CD14-positive monocyte (primary cell): Measurements from ENCODE around the gene CDK3. TPM values are rescaled to one million over a fixed set of nuclear protein-coding genes. Genes with fewer than 3 reads are reported as not detected.

Source experiments
- DNase-seq, 3 donors: peaks; one replicate each; pipeline ENCODE4 v3.0.0-alpha.2; 2011 to 2022
- H2AFZ ChIP-seq: 2 replicates; pipeline ENCODE4 v1.6.0; 2012; ENCODE audit warnings: mild to moderate bottlenecking, low read depth, low read length, inconsistent platforms; ENCODE audit not compliant: insufficient read depth, poor library complexity, severe bottlenecking
- H3K27ac ChIP-seq, 2 donors: 1 replicate in 1 of 2; 2 replicates in 1 of 2; pipeline ENCODE4 v1.5.1; 2012 to 2013; ENCODE audit warnings: low read length in 2 of 2, control low read depth in 1 of 2, inconsistent platforms in 1 of 2, low read depth in 1 of 2, mild to moderate bottlenecking in 1 of 2
- H3K27me3 ChIP-seq, 2 donors: one replicate each; pipeline versions ENCODE4 v1.6.0 to v1.6.1; 2011 to 2013; ENCODE audit warnings: low read length in 2 of 2; ENCODE audit not compliant: control insufficient read depth in 2 of 2, insufficient read depth in 2 of 2
- H3K36me3 ChIP-seq, 2 donors: replicated peaks in 1 of 2; 1 replicate in 1 of 2; 2 replicates in 1 of 2; pipeline versions ENCODE4 v1.5.1 to v1.6.1; 2012 to 2013; ENCODE audit warnings: low read length in 2 of 2, control low read depth in 1 of 2, inconsistent platforms in 1 of 2, mild to moderate bottlenecking in 1 of 2; ENCODE audit not compliant: insufficient read depth in 2 of 2, control insufficient read depth in 1 of 2
- H3K4me1 ChIP-seq, 2 donors: 1 replicate in 1 of 2; 2 replicates in 1 of 2; pipeline versions ENCODE4 v1.5.1 to v1.6.1; 2012 to 2013; ENCODE audit warnings: low read length in 2 of 2, control low read depth in 1 of 2, inconsistent platforms in 1 of 2, mild to moderate bottlenecking in 1 of 2, moderate library complexity in 1 of 2; ENCODE audit not compliant: insufficient read depth in 2 of 2, control insufficient read depth in 1 of 2
- H3K4me2 ChIP-seq: replicated peaks from 2 replicates; pipeline ENCODE3; 2012; ENCODE audit warnings: low read length, moderate library complexity, mild to moderate bottlenecking; ENCODE audit not compliant: poor library complexity, severe bottlenecking; ENCODE audit errors: extremely low read depth
- H3K4me3 ChIP-seq, 3 experiments: fragments of 200-600 bp in 1 of 3; sonication (generic) in 1 of 3; replicated peaks in 1 of 3; 1 replicate in 2 of 3; 2 replicates in 1 of 3; pipeline ENCODE4 v1.5.1; 2011 to 2013; ENCODE audit warnings: low read length in 3 of 3, mild to moderate bottlenecking in 3 of 3, control low read depth in 2 of 3, low read depth in 2 of 3, inconsistent platforms in 1 of 3, moderate library complexity in 1 of 3
- H3K79me2 ChIP-seq: 2 replicates; pipeline ENCODE4 v1.6.0; 2012; ENCODE audit warnings: mild to moderate bottlenecking, control low read depth, inconsistent platforms, low read length, moderate library complexity; ENCODE audit not compliant: insufficient read depth
- H3K9ac ChIP-seq: 2 replicates; pipeline ENCODE4 v1.6.0; 2017; ENCODE audit warnings: low read length, mild to moderate bottlenecking; ENCODE audit not compliant: insufficient read depth, poor library complexity, severe bottlenecking
- H3K9me3 ChIP-seq, 2 donors: replicated peaks in 1 of 2; 1 replicate in 1 of 2; 2 replicates in 1 of 2; pipeline versions ENCODE4 v1.5.1 to v1.6.1; 2012 to 2013; ENCODE audit warnings: low read length in 2 of 2, control low read depth in 1 of 2; ENCODE audit not compliant: control insufficient read depth in 1 of 2, insufficient read depth in 1 of 2
- H4K20me1 ChIP-seq: 2 replicates; pipeline ENCODE4 v1.6.0; 2012; ENCODE audit warnings: mild to moderate bottlenecking, low read length, control low read depth, moderate library complexity; ENCODE audit not compliant: insufficient read depth
- H3K27ac Mint-ChIP-seq, 7 donors: one replicate each; pipeline ENCODE4 v1.8.0; 2020; ENCODE audit warnings: mild to moderate bottlenecking in 7 of 7, mixed read lengths in 7 of 7, moderate library complexity in 6 of 7, inconsistent platforms in 2 of 7
- H3K27me3 Mint-ChIP-seq, 3 donors: one replicate each; pipeline ENCODE4 v1.8.0; 2021 to 2022; ENCODE audit warnings: low read depth in 3 of 3, mild to moderate bottlenecking in 3 of 3, mixed read lengths in 3 of 3, moderate library complexity in 3 of 3, inconsistent platforms in 1 of 3
- H3K36me3 Mint-ChIP-seq, 2 donors: one replicate each; pipeline ENCODE4 v1.8.0; 2020; ENCODE audit warnings: mixed read lengths in 2 of 2, inconsistent platforms in 1 of 2, mild to moderate bottlenecking in 1 of 2
- H3K4me1 Mint-ChIP-seq: one replicate; pipeline ENCODE4 v1.8.0; 2020; ENCODE audit warnings: mild to moderate bottlenecking, mixed read lengths
- H3K4me3 Mint-ChIP-seq, 2 donors: one replicate each; pipeline ENCODE4 v1.8.0; 2020; ENCODE audit warnings: mild to moderate bottlenecking in 2 of 2, mixed read lengths in 2 of 2, moderate library complexity in 1 of 2
- H3K9me3 Mint-ChIP-seq, 7 donors: one replicate each; pipeline ENCODE4 v1.8.0; 2020 to 2022; ENCODE audit warnings: mixed read lengths in 7 of 7, mild to moderate bottlenecking in 6 of 7, moderate library complexity in 6 of 7, inconsistent platforms in 2 of 7
- CTCF ChIP-seq: fragments of 200-600 bp; IDR thresholded peaks from one replicate; pipeline ENCODE4 v1.8.0; 2022; ENCODE audit warnings: antibody characterized with exemption, mild to moderate bottlenecking
- WGBS: methylation state at CpG from one replicate; pipeline ENCODE4 v1.1.5; 2013; ENCODE audit warnings: missing lambda C conversion rate; ENCODE audit not compliant: insufficient coverage; 5-methylcytosine and 5-hydroxymethylcytosine counted together
- intact Hi-C, 2 donors: fragments of 100-400 bp; cut with micrococcal nuclease; formaldehyde crosslinking; loops; one replicate each; pipeline versions ENCODE4 v1.15.0 to v1.15.1; 2023
- polyA plus RNA-seq, 3 donors: library from polyadenylated mRNA; depleted of rRNA in 1 of 3; unstranded in 2 of 3; stranded (reverse) in 1 of 3; fragments of 300-500 nt in 2 of 3; fragments of >200 nt in 1 of 3; fragmentation: Illumina TruSeq in 2 of 3; gene quantifications; 1 replicate in 2 of 3; 2 replicates in 1 of 3; pipeline ENCODE4 v1.2.3, GENCODE V29; 2012 to 2021

CDK3 gene
- polyA plus RNA-seq, 3 donors: 25.5 TPM; not detected in 2

- no peak overlapping the region for H3K27ac ChIP-seq
- H3K36me3 Mint-ChIP-seq: no peaks in the 10 kb centered on the region
- H3K4me3 ChIP-seq: no peak overlapping the region
- no peak overlapping the region for H3K4me3 Mint-ChIP-seq
- no peak overlapping the region for H2AFZ ChIP-seq
- peaks cover 0 to 29% (median 5%) of the 10 kb centered on the region in 3 donors for H3K27me3 Mint-ChIP-seq
- H3K27me3 ChIP-seq: no peaks in the 10 kb centered on the region
- H3K36me3 ChIP-seq: no peaks in the 10 kb centered on the region
- H3K4me1 ChIP-seq: no peaks in the 10 kb centered on the region
- no peak overlapping the region for H3K4me2 ChIP-seq
- H3K4me1 Mint-ChIP-seq: no peaks in the 10 kb centered on the region
- H3K9me3 ChIP-seq: no peaks in the 10 kb centered on the region
- no peak overlapping the region for H3K27ac Mint-ChIP-seq
- TF ChIP-seq CTCF: no peak
- no peak overlapping the region for H3K9ac ChIP-seq
- H3K9me3 Mint-ChIP-seq: peaks cover 0 to 1% (median 0%) of the 10 kb centered on the region in 7 donors
- no peaks in the 10 kb centered on the region for H3K79me2 ChIP-seq
- no peaks in the 10 kb centered on the region for H4K20me1 ChIP-seq
- intact Hi-C loops: no loop called here
- no peak for DNase-seq
- WGBS: 92% methylated on average over 2 of the region's 6 CpGs
These were observed 19.3 kb downstream of the CDK3 start for GRCh38 chr17:76019833-76020467.

- Mint-ChIP-seq H3K9me3 (no peaks in the 10 kb centered on the region), H3K36me3 (no peaks in the 10 kb centered on the region), H3K4me3 (no peak overlapping the region), H3K27ac (no peak overlapping the region), H3K27me3 (peaks cover 0 to 29% (median 5%) of the 10 kb centered on the region in 3 donors), H3K4me1 (peaks cover 3% of the 10 kb centered on the region)
- no peak overlapping the region for H3K4me2 ChIP-seq
- H3K27ac ChIP-seq: no peak overlapping the region
- no peaks in the 10 kb centered on the region for H3K79me2 ChIP-seq
- no peak for DNase-seq
- intact Hi-C loops: no loop called here
- no peaks in the 10 kb centered on the region for H4K20me1 ChIP-seq
- H3K4me3 ChIP-seq: no peak overlapping the region
- no peak for TF ChIP-seq CTCF
- no peaks in the 10 kb centered on the region for H3K4me1 ChIP-seq
- H2AFZ ChIP-seq: no peak overlapping the region
- no peak overlapping the region for H3K9ac ChIP-seq
- H3K27me3 ChIP-seq: no peaks in the 10 kb centered on the region
- H3K9me3 ChIP-seq: no peaks in the 10 kb centered on the region
- 92% methylated on average over 24 of the region's 24 CpGs for WGBS
- H3K36me3 ChIP-seq: no peaks in the 10 kb centered on the region
These were observed 21.6 kb downstream of the CDK3 start for GRCh38 chr17:76022285-76022684.
